Mesendoderm (in vitro differentiated cells): ENCODE results near the gene FAM53B.

Source experiments
- DNase-seq: peaks from one replicate; pipeline ENCODE4 v3.0.0; 2013
- H2AK5ac ChIP-seq: 2 replicates; pipeline ENCODE4 v1.6.1; 2013; ENCODE audit warnings: low read length, inconsistent platforms
- H2BK120ac ChIP-seq: 2 replicates; pipeline ENCODE4 v1.6.1; 2013; ENCODE audit warnings: low read depth, mild to moderate bottlenecking, low read length, moderate library complexity, mixed read lengths
- H2BK15ac ChIP-seq: replicated peaks from 2 replicates; pipeline ENCODE4 v1.6.1; 2013; ENCODE audit warnings: low read depth, mild to moderate bottlenecking, moderate library complexity
- H2BK5ac ChIP-seq: 2 replicates; pipeline ENCODE4 v1.6.1; 2013; ENCODE audit warnings: low read length, inconsistent platforms
- H3K18ac ChIP-seq: 2 replicates; pipeline ENCODE4 v1.6.1; 2013; ENCODE audit warnings: mild to moderate bottlenecking, low read length, mixed read lengths
- H3K23ac ChIP-seq: one replicate; pipeline ENCODE4 v1.6.1; 2013; ENCODE audit warnings: low read length
- H3K27ac ChIP-seq: 2 replicates; pipeline ENCODE4 v1.5.1; 2013; ENCODE audit warnings: low read depth, mild to moderate bottlenecking, inconsistent platforms, low read length, moderate library complexity
- H3K27me3 ChIP-seq: 2 replicates; pipeline ENCODE4 v1.6.1; 2013; ENCODE audit warnings: low read length, control low read depth, mild to moderate bottlenecking, inconsistent platforms; ENCODE audit not compliant: insufficient read depth, poor library complexity
- H3K36me3 ChIP-seq: 2 replicates; pipeline ENCODE4 v1.6.1; 2013; ENCODE audit warnings: low read length, inconsistent platforms; ENCODE audit not compliant: control insufficient read depth, insufficient read depth
- H3K4ac ChIP-seq: one replicate; pipeline ENCODE4 v1.6.1; 2013; ENCODE audit warnings: low read depth, mild to moderate bottlenecking, low read length, moderate library complexity
- H3K4me1 ChIP-seq: 2 replicates; pipeline ENCODE4 v1.6.1; 2013; ENCODE audit warnings: low read depth, low read length, inconsistent platforms; ENCODE audit not compliant: control insufficient read depth
- H3K4me2 ChIP-seq: 2 replicates; pipeline ENCODE4 v1.6.1; 2013; ENCODE audit warnings: low read length
- H3K4me3 ChIP-seq: 2 replicates; pipeline ENCODE4 v1.5.1; 2013; ENCODE audit warnings: mild to moderate bottlenecking, low read length
- H3K56ac ChIP-seq: one replicate; pipeline ENCODE4 v1.6.1; 2013; ENCODE audit warnings: low read length
- H3K79me1 ChIP-seq: 2 replicates; pipeline ENCODE4 v1.6.1; 2013; ENCODE audit warnings: low read length, inconsistent platforms
- H3K79me2 ChIP-seq: 2 replicates; pipeline ENCODE4 v1.6.1; 2013; ENCODE audit warnings: mild to moderate bottlenecking, low read length; ENCODE audit not compliant: control insufficient read depth, insufficient read depth
- H3K9ac ChIP-seq: 2 replicates; pipeline ENCODE4 v1.6.1; 2013; ENCODE audit warnings: low read length, inconsistent platforms
- H4K5ac ChIP-seq: one replicate; pipeline ENCODE4 v1.6.1; 2013; ENCODE audit warnings: low read length
- H4K8ac ChIP-seq: one replicate; pipeline ENCODE4 v1.6.1; 2013; ENCODE audit warnings: low read depth, mild to moderate bottlenecking, control low read depth, low read length, moderate library complexity
- WGBS: extraction: QIAGEN DNeasy Blood & Tissue Kit; methylation state at CpG from one replicate; pipeline ENCODE4 v1.1.7; 2013; ENCODE audit warnings: low lambda C conversion rate, missing lambda C conversion rate; ENCODE audit not compliant: insufficient coverage; ENCODE audit errors: extremely low coverage; 5-methylcytosine and 5-hydroxymethylcytosine counted together

The FAM53B gene

DNA sequence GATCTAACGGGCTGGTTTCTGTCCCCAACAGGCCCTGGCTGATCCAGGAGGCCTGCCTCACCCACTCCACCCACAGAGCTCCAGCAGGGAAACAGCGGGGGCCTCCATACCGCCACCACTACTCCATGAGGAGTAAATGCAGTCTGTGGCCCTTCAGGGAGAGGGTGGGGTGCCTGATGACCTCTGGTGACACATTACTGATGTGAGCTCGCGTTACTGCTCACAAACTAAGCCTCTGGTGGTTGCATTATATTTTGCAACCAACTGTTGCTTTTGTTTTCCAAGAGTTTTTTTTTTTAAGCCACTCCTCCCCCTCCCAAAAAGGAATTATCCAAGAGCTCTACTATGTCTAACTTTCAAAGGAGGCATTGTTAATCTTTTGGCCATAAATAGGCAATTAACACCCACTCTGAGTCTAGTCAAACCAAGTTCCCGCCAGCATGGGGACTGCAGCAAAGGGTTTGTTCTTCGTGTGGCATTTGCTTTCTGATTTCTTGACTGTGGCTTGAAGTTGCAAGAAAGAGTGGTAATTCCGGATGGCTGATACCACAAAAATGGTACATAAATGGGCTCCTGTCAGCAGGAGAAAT, 72.6 kb downstream of the FAM53B start:
- peak; percentile 87 for DNase-seq
- H3K4me1 ChIP-seq = peaks cover 4% of the 10 kb centered on the region

GRCh38 chr10:124670849-124671248, 73.3 kb downstream of the FAM53B start:
- H3K18ac ChIP-seq = no peak overlapping the region
- no peak overlapping the region for H3K27ac ChIP-seq
- no peak overlapping the region for H2BK15ac ChIP-seq
- no peaks in the 10 kb centered on the region for H3K27me3 ChIP-seq
- H3K79me2 ChIP-seq = no peaks in the 10 kb centered on the region
- H2BK5ac ChIP-seq = no peak overlapping the region
- H3K9ac ChIP-seq = no peak overlapping the region
- no peak for DNase-seq
- no peak overlapping the region for H2BK120ac ChIP-seq
- no peak overlapping the region for H4K8ac ChIP-seq
- no peak overlapping the region for H4K5ac ChIP-seq
- WGBS = no CpG with 5 or more reads among the region's 13 CpGs
- H3K56ac ChIP-seq = no peak overlapping the region
- H3K4ac ChIP-seq = no peak overlapping the region
- H3K4me3 ChIP-seq = no peak overlapping the region
- H3K23ac ChIP-seq = no peak overlapping the region
- H3K79me1 ChIP-seq = peaks cover 15% of the 10 kb centered on the region
- no peak overlapping the region for H3K4me2 ChIP-seq
- H2AK5ac ChIP-seq = no peak overlapping the region
- no peaks in the 10 kb centered on the region for H3K36me3 ChIP-seq
- peaks cover 4% of the 10 kb centered on the region for H3K4me1 ChIP-seq

More for the DNA sequence above, 72.6 kb downstream of the FAM53B start:
- no peak overlapping the region for H3K4ac ChIP-seq
- no peaks in the 10 kb centered on the region for H3K36me3 ChIP-seq
- peaks cover 15% of the 10 kb centered on the region for H3K79me1 ChIP-seq
- H3K18ac ChIP-seq = no peak overlapping the region
- H2AK5ac ChIP-seq = no peak overlapping the region
- no peak overlapping the region for H3K56ac ChIP-seq
- H3K9ac ChIP-seq = no peak overlapping the region
- no peak overlapping the region for H2BK5ac ChIP-seq
- no peak overlapping the region for H3K23ac ChIP-seq
- H4K5ac ChIP-seq = no peak overlapping the region
- no peaks in the 10 kb centered on the region for H3K79me2 ChIP-seq
- H3K27ac ChIP-seq = no peak overlapping the region
- no CpG with 5 or more reads among the region's 8 CpGs for WGBS
- H2BK15ac ChIP-seq = no peak overlapping the region
- no peak overlapping the region for H2BK120ac ChIP-seq
- H3K4me3 ChIP-seq = no peak overlapping the region
- H4K8ac ChIP-seq = no peak overlapping the region
- no peaks in the 10 kb centered on the region for H3K27me3 ChIP-seq
- no peak overlapping the region for H3K4me2 ChIP-seq

GRCh38 chr10:124669824-124670654, 74.1 kb downstream of the FAM53B start:
- Histone ChIP-seq H3K18ac (no peak overlapping the region), H3K9ac (no peak overlapping the region), H2BK120ac (no peak overlapping the region), H3K36me3 (no peaks in the 10 kb centered on the region), H3K27me3 (no peaks in the 10 kb centered on the region), H3K4me1 (peaks cover 4% of the 10 kb centered on the region), H3K79me1 (peaks cover 15% of the 10 kb centered on the region), H3K79me2 (no peaks in the 10 kb centered on the region), H2AK5ac (no peak overlapping the region), H3K4me2 (no peak overlapping the region), H3K4ac (no peak overlapping the region), H2BK15ac (no peak overlapping the region), H4K5ac (no peak overlapping the region), H4K8ac (no peak overlapping the region), H3K4me3 (no peak overlapping the region), H2BK5ac (no peak overlapping the region), H3K27ac (no peak overlapping the region), H3K56ac (no peak overlapping the region), H3K23ac (peak overlapping the region; percentile 30)
- no CpG with 5 or more reads among the region's 23 CpGs for WGBS
- DNase-seq = no peak

- no peak overlapping the region for H3K4me3 ChIP-seq
- no peak overlapping the region for H4K5ac ChIP-seq
- peaks cover 4% of the 10 kb centered on the region for H3K4me1 ChIP-seq
- H2BK120ac ChIP-seq = no peak overlapping the region
- H3K23ac ChIP-seq = no peak overlapping the region
- H2BK5ac ChIP-seq = no peak overlapping the region
- H3K27me3 ChIP-seq = no peaks in the 10 kb centered on the region
- no peak overlapping the region for H2BK15ac ChIP-seq
- H3K9ac ChIP-seq = no peak overlapping the region
- H3K18ac ChIP-seq = no peak overlapping the region
- DNase-seq = no peak
- no peaks in the 10 kb centered on the region for H3K79me2 ChIP-seq
- no CpG with 5 or more reads among the region's 20 CpGs for WGBS
- no peak overlapping the region for H3K56ac ChIP-seq
- H3K4me2 ChIP-seq = no peak overlapping the region
- H3K27ac ChIP-seq = no peak overlapping the region
- no peaks in the 10 kb centered on the region for H3K36me3 ChIP-seq
- H3K79me1 ChIP-seq = peaks cover 12% of the 10 kb centered on the region
- H4K8ac ChIP-seq = no peak overlapping the region
- H3K4ac ChIP-seq = no peak overlapping the region
- no peak overlapping the region for H2AK5ac ChIP-seq
These were observed 74.9 kb downstream of the FAM53B start for GRCh38 chr10:124669141-124669823.

GRCh38 chr10:124668517-124669051, 75.6 kb downstream of the FAM53B start:
- H3K18ac ChIP-seq = no peak overlapping the region
- H3K36me3 ChIP-seq = no peaks in the 10 kb centered on the region
- H3K4me1 ChIP-seq = peaks cover 4% of the 10 kb centered on the region
- H3K79me1 ChIP-seq = peaks cover 10% of the 10 kb centered on the region
- no peak for DNase-seq
- no peaks in the 10 kb centered on the region for H3K79me2 ChIP-seq
- no peak overlapping the region for H3K23ac ChIP-seq
- no peak overlapping the region for H3K4me3 ChIP-seq
- H4K8ac ChIP-seq = no peak overlapping the region
- no CpG with 5 or more reads among the region's 11 CpGs for WGBS
- no peak overlapping the region for H3K27ac ChIP-seq
- no peak overlapping the region for H2BK15ac ChIP-seq
- H3K56ac ChIP-seq = no peak overlapping the region
- H2AK5ac ChIP-seq = no peak overlapping the region
- H2BK5ac ChIP-seq = no peak overlapping the region
- H4K5ac ChIP-seq = no peak overlapping the region
- H2BK120ac ChIP-seq = no peak overlapping the region
- no peak overlapping the region for H3K4me2 ChIP-seq
- H3K4ac ChIP-seq = no peak overlapping the region
- no peak overlapping the region for H3K9ac ChIP-seq
- H3K27me3 ChIP-seq = no peaks in the 10 kb centered on the region
